Panc1 (cell line): ENCODE data around the gene PCDHA9.
"Not testable (repeated sequence)": the region's sequence is repeated elsewhere in the genome, so short reads cannot be mapped to it uniquely, and the experiment has no call there.

Source experiments
- CTCF ChIP-seq: fragments of 450-650 bp; IDR thresholded peaks from 2 replicates; pipeline ENCODE4 v1.5.1; 2017; ENCODE audit warnings: mild to moderate bottlenecking
- POLR2AphosphoS5 ChIP-seq: IDR thresholded peaks from 2 replicates; pipeline ENCODE4 v1.6.1; 2012; ENCODE audit warnings: mild to moderate bottlenecking, low read depth, low read length, moderate library complexity

GRCh38 chr5:140829511-140830501 lies 18.4 kb upstream of the PCDHA9 start:
- TF ChIP-seq CTCF, POLR2AphosphoS5: not testable (repeated sequence)
